Activated CD4-positive, alpha-beta T cell treated with anti-CD3 and anti-CD28 coated beads for 36 hours (primary cell): Measurements from ENCODE around the gene CBLB. TPM values are rescaled to one million over a fixed set of nuclear protein-coding genes. Genes with fewer than 3 reads are reported as not detected.
A peak's percentile ranks its signal among the peaks of the same experiment; 100 is the strongest.
"Not testable (repeated sequence)": the region's sequence is repeated elsewhere in the genome, so short reads cannot be mapped to it uniquely, and the experiment has no call there.

ENCODE experiments used
- ATAC-seq: fragments of 200-7000 bp; cut with Tn5 transposase; one replicate; pipeline ENCODE4 v1.10.0; 2021; ENCODE audit warnings: mild to moderate bottlenecking, moderate library complexity
- CTCF ChIA-PET: fragments of 350-600 bp; sonication (Branson Sonifier 250); formaldehyde crosslinking; loops from one replicate; lab custom pipeline; 2021; ENCODE audit warnings: antibody characterized with exemption; lab: Charles Lee
- POLR2A ChIA-PET: fragments of 350-600 bp; sonication (Branson Sonifier 250); formaldehyde crosslinking; loops from one replicate; lab custom pipeline; 2021; ENCODE audit warnings: antibody characterized with exemption, inconsistent platforms; lab: Charles Lee
- DNase-seq: peaks from one replicate; pipeline ENCODE4 v3.0.0-alpha.2; 2020
- H3K27ac Mint-ChIP-seq: one replicate; pipeline ENCODE4 v1.8.0; 2021; ENCODE audit warnings: mixed read lengths
- H3K27me3 Mint-ChIP-seq: one replicate; pipeline ENCODE4 v1.8.0; 2021; ENCODE audit warnings: mixed read lengths
- H3K36me3 Mint-ChIP-seq: one replicate; pipeline ENCODE4 v1.8.0; 2021; ENCODE audit warnings: low read depth, mixed read lengths
- H3K4me1 Mint-ChIP-seq: one replicate; pipeline ENCODE4 v1.8.0; 2021; ENCODE audit warnings: mixed read lengths
- H3K4me3 Mint-ChIP-seq: one replicate; pipeline ENCODE4 v1.8.0; 2021; ENCODE audit warnings: mild to moderate bottlenecking, moderate library complexity, mixed read lengths
- H3K9me3 Mint-ChIP-seq: one replicate; pipeline ENCODE4 v1.8.0; 2021; ENCODE audit warnings: low read depth, mixed read lengths
- intact Hi-C, 2 experiments: fragments of 100-400 bp; cut with DNase I in 1 of 2; cut with micrococcal nuclease in 1 of 2; formaldehyde crosslinking; loops; one replicate each; pipeline versions ENCODE4 v1.14.2 to v1.15.1; 2022 to 2024; cut with DNase I, micrococcal nuclease
- total RNA-seq, 2 experiments: library from RNA; stranded (reverse); gene quantifications; one replicate each; pipeline ENCODE4 v1.2.3, GENCODE V29; 2021

CBLB gene
- total RNA-seq, 2 experiments from 2014 or later: 112 to 163 TPM

- Mint-ChIP-seq H3K27ac (peak overlapping the region; percentile 94), H3K27me3 (no peaks in the 10 kb centered on the region), H3K36me3 (peaks cover 71% of the 10 kb centered on the region), H3K4me3 (no peak overlapping the region), H3K4me1 (peaks cover 67% of the 10 kb centered on the region), H3K9me3 (peaks cover 3% of the 10 kb centered on the region)
- intact Hi-C loops: loop anchor here in 1 of 2 experiments (2.0 kb wide), 1 partner anchor 16 kb away; no protein-coding TSS in a partner anchor
- ATAC-seq (no peak), DNase-seq (no peak)
- ChIA-PET CTCF (interaction anchor here (1.0 to 1.1 kb wide), 2 partner anchors 47 to 55 kb away, joined by 4 read pairs; no protein-coding TSS in a partner anchor), POLR2A (interaction anchor here (0.9 kb wide), 1 partner anchor 46 kb away, joined by 4 read pairs; no protein-coding TSS in a partner anchor)
Measured at GRCh38 chr3:105822171-105823123, 46.4 kb downstream of the CBLB start.

DNA sequence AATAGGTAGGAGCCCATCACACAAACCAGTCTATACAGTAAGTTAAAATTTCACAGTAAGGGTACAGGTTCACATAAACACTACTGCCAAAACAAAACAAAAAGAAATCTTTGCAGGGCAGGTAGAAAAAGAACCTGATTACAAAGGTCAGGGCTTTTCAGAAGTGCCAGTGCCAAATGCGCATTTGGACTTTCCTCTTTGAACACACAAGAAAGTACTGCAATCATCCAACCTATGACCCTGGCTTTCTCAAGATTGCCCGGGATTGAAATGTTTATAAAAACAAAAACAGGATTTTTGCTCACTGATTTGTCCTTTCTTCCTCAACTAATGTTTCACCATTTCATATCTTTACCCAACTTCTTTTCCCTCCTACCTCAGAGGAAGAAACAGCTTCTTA, 47.4 kb downstream of the CBLB start:
- Mint-ChIP-seq H3K27me3 (no peaks in the 10 kb centered on the region), H3K27ac (peak overlapping the region; percentile 71), H3K4me1 (peaks cover 64% of the 10 kb centered on the region), H3K4me3 (no peak overlapping the region), H3K36me3 (peaks cover 75% of the 10 kb centered on the region), H3K9me3 (peaks cover 2% of the 10 kb centered on the region)
- ATAC-seq: no peak
- ChIA-PET CTCF (no interaction called here), POLR2A (no interaction called here)
- intact Hi-C loops: no loop called here
- DNase-seq: no peak

- DNase-seq (no peak), ATAC-seq (no peak)
- Mint-ChIP-seq H3K36me3 (peaks cover 62% of the 10 kb centered on the region), H3K4me1 (peaks cover 53% of the 10 kb centered on the region), H3K27me3 (no peaks in the 10 kb centered on the region), H3K27ac (no peak overlapping the region), H3K4me3 (no peak overlapping the region), H3K9me3 (peaks cover 9% of the 10 kb centered on the region)
- POLR2A ChIA-PET: no interaction called here
- intact Hi-C loops: no loop called here
- CTCF ChIA-PET: interaction anchor here (1.3 to 1.5 kb wide), 3 partner anchors 8 to 20 kb away, joined by 4 to 5 read pairs (median 4); no protein-coding TSS in a partner anchor
Measured at GRCh38 chr3:105816833-105817232, 52.0 kb downstream of the CBLB start.

GRCh38 chr3:105815331-105815730, 53.5 kb downstream of the CBLB start:
- CTCF ChIA-PET, H3K4me3 Mint-ChIP-seq, POLR2A ChIA-PET, DNase-seq, intact Hi-C loops, H3K9me3 Mint-ChIP-seq, ATAC-seq, H3K27ac Mint-ChIP-seq, H3K27me3 Mint-ChIP-seq: not testable (repeated sequence)
- peaks cover 49% of the 10 kb centered on the region for H3K4me1 Mint-ChIP-seq
- peaks cover 55% of the 10 kb centered on the region for H3K36me3 Mint-ChIP-seq

DNA sequence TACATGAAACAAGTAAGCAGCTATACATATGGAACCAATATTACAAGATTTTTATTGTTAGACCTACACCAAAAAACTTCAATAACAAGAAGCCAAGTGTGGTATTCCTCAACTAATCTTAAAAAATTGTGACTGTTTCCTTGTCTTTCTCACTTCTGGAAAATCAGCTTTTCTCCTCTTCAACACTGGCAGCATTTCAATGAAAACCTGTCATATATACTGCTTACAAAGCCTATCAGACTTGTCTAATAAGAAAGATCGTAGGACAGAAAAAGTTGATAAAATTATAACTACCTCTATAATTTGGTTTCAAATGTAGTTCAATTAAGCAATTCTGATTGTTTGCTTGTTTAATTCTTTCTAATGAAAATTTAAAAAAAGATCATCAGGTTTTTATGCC, 55.1 kb downstream of the CBLB start:
- peaks cover 55% of the 10 kb centered on the region for H3K4me1 Mint-ChIP-seq
- H3K4me3 Mint-ChIP-seq: no peak overlapping the region
- DNase-seq: no peak
- intact Hi-C loops: loop anchor here in 1 of 2 experiments (5.0 kb wide), 1 partner anchor 36 kb away; no protein-coding TSS in a partner anchor
- no peak for ATAC-seq
- ChIA-PET CTCF (no interaction called here), POLR2A (no interaction called here)
- H3K36me3 Mint-ChIP-seq: peaks cover 43% of the 10 kb centered on the region
- peaks cover 9% of the 10 kb centered on the region for H3K9me3 Mint-ChIP-seq
- no peak overlapping the region for H3K27ac Mint-ChIP-seq
- H3K27me3 Mint-ChIP-seq: no peaks in the 10 kb centered on the region

- Mint-ChIP-seq H3K4me3 (no peak overlapping the region), H3K27ac (peak overlapping the region; percentile 20), H3K27me3 (no peaks in the 10 kb centered on the region), H3K36me3 (peaks cover 43% of the 10 kb centered on the region), H3K4me1 (peaks cover 60% of the 10 kb centered on the region), H3K9me3 (peaks cover 9% of the 10 kb centered on the region)
- ChIA-PET CTCF (interaction anchor here (0.9 kb wide), 1 partner anchor 11 kb away, joined by 4 read pairs; no protein-coding TSS in a partner anchor), POLR2A (no interaction called here)
- intact Hi-C loops: loop anchor here in 1 of 2 experiments (5.0 kb wide), 1 partner anchor 35 kb away; no protein-coding TSS in a partner anchor
- no peak for ATAC-seq
- DNase-seq: no peak
Measured at GRCh38 chr3:105812194-105812586, 56.6 kb downstream of the CBLB start.

- intact Hi-C loops: loop anchor here in 1 of 2 experiments (5.0 kb wide), 1 partner anchor 34 kb away; no protein-coding TSS in a partner anchor
- Mint-ChIP-seq H3K4me1 (peaks cover 60% of the 10 kb centered on the region), H3K36me3 (peaks cover 42% of the 10 kb centered on the region), H3K27me3 (no peaks in the 10 kb centered on the region), H3K9me3 (peaks cover 9% of the 10 kb centered on the region), H3K27ac (no peak overlapping the region), H3K4me3 (no peak overlapping the region)
- ATAC-seq (no peak), DNase-seq (no peak)
- ChIA-PET CTCF (interaction anchor here (0.9 kb wide), 1 partner anchor 10 kb away, joined by 4 read pairs; no protein-coding TSS in a partner anchor), POLR2A (no interaction called here)
Measured at GRCh38 chr3:105811518-105812193, 57.2 kb downstream of the CBLB start.

DNA sequence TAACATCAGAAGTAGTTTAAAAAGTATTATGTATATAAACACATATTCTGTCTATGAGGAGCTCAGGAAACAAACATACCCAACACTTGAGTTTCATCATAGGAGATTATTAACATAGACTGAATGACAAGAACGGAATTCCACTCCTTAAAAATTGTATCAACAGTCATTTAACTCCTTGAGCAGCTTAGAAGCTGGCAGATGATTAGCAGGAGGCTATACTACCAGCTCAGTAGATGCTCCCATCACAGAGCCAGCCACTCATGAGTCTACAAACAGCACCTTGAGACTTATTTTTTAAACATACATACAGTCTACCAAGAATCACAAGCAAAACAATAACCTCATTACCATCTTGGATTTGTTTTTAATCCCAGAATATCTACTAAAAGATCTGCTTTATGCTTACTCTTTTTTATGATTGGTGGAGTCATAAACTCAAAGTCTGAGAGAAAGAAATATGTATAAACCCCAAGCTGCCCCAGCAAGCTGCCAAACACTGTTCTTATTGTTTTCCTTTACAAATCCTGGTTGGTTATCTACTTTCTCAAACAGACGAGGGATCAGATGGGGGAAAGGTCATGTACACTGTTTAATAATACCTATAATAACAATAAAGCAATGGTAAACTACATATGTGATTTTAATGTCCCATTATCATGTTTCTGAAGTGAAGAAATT, 59.5 kb downstream of the CBLB start:
- POLR2A ChIA-PET: no interaction called here
- intact Hi-C loops: no loop called here
- H3K27ac Mint-ChIP-seq: peak overlapping the region; percentile 13
- H3K4me3 Mint-ChIP-seq: no peak overlapping the region
- ATAC-seq (no peak), DNase-seq (no peak)
- H3K4me1 Mint-ChIP-seq: peaks cover 64% of the 10 kb centered on the region
- no peaks in the 10 kb centered on the region for H3K27me3 Mint-ChIP-seq
- H3K9me3 Mint-ChIP-seq: peaks cover 4% of the 10 kb centered on the region
- H3K36me3 Mint-ChIP-seq: peaks cover 41% of the 10 kb centered on the region
- CTCF ChIA-PET: interaction anchor here (1.2 to 2.2 kb wide), 6 partner anchors 8 to 801 kb away, joined by 3 to 7 read pairs (median 4); no protein-coding TSS in a partner anchor

- Mint-ChIP-seq H3K27ac (no peak overlapping the region), H3K9me3 (peaks cover 4% of the 10 kb centered on the region), H3K36me3 (peaks cover 46% of the 10 kb centered on the region), H3K4me1 (peaks cover 62% of the 10 kb centered on the region), H3K4me3 (no peak overlapping the region), H3K27me3 (no peaks in the 10 kb centered on the region)
- ChIA-PET CTCF (interaction anchor here (1.9 kb wide), 1 partner anchor 10 kb away, joined by 5 read pairs; no protein-coding TSS in a partner anchor), POLR2A (no interaction called here)
- no peak for ATAC-seq
- DNase-seq: no peak
- intact Hi-C loops: loop anchor here in 1 of 2 experiments (2.0 kb wide), 1 partner anchor 15 kb away; no protein-coding TSS in a partner anchor
Measured at GRCh38 chr3:105807701-105808100, 61.1 kb downstream of the CBLB start.

GRCh38 chr3:105807146-105807545, 61.7 kb downstream of the CBLB start:
- H3K36me3 Mint-ChIP-seq: peaks cover 46% of the 10 kb centered on the region
- peak overlapping the region; percentile 39 for H3K27ac Mint-ChIP-seq
- peaks cover 63% of the 10 kb centered on the region for H3K4me1 Mint-ChIP-seq
- H3K9me3 Mint-ChIP-seq: peaks cover 4% of the 10 kb centered on the region
- ATAC-seq (no peak), DNase-seq (no peak)
- ChIA-PET POLR2A (no interaction called here), CTCF (no interaction called here)
- no peaks in the 10 kb centered on the region for H3K27me3 Mint-ChIP-seq
- intact Hi-C loops: loop anchor here in 1 of 2 experiments (2.0 kb wide), 1 partner anchor 16 kb away; no protein-coding TSS in a partner anchor
- H3K4me3 Mint-ChIP-seq: no peak overlapping the region
